ENCODE data around the gene ANO4. TPM values are rescaled to one million over a fixed set of nuclear protein-coding genes. Genes with fewer than 3 reads are reported as not detected.

Gene ANO4
- total RNA-seq, 1 experiment from 2014 or later = 0.24 TPM

DNA sequence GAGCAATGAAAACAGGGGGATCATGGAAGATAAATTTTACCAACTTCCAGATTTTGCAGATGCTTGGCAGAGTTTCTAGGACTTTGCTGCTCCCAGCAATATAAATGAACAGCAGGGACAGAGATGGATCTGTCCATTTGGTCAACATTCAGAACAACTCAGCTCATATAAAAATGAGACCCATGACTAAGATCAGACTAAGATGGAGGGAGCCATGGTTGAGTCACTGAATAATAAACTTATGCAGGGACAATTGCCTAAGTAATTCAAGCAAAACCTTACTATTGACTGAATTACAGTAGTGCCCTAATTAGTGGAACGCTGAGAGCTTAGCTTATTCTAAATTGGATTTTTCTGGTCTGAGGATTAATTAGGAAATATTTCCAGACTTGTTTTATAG, 210.3 kb downstream of the ANO4 start:
- Histone ChIP-seq H3K36me3 (no peaks in the 10 kb centered on the region), H3K27me3 (replicated peaks) (no peaks in the 10 kb centered on the region), H3K27ac (no peak overlapping the region), H3K4me3 (no peak overlapping the region), H3K9me3 (replicated peaks) (peaks cover 3% of the 10 kb centered on the region; the same call in 1 of the 2 replicates), H3K4me1 (replicated peaks) (no peaks in the 10 kb centered on the region)
- no peak for DNase-seq (ENCODE audit: low read depth in 1 of 2, low spot score in 2 of 2)

DNA sequence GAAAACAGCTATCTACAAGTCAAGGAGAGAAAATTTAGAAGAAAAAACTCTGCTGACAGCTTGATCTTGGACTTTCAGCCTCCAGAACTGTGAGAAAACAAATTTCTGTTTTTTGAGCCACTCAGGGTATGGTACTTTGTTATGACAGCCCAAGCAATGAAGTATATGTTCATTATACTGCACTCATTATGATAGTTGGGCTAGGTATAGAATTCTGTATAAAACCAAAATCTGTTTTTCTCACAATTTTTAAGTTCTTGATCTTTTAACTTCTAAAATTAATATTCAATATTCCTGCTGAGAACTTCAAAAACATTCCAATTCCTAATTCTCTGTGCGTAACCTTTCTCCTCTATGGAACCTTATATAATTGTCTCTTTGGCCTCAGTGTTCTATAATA, 214.7 kb downstream of the ANO4 start:
- no peaks in the 10 kb centered on the region for H3K4me1 ChIP-seq (replicated peaks)
- peaks cover 5% of the 10 kb centered on the region; the same call in 1 of the 2 replicates for H3K9me3 ChIP-seq (replicated peaks)
- no peak overlapping the region for H3K4me3 ChIP-seq
- H3K27me3 ChIP-seq (replicated peaks) = no peaks in the 10 kb centered on the region
- no peak for DNase-seq (ENCODE audit: low read depth in 1 of 2, low spot score in 2 of 2)
- H3K27ac ChIP-seq = no peak overlapping the region
- H3K36me3 ChIP-seq = no peaks in the 10 kb centered on the region

DNA sequence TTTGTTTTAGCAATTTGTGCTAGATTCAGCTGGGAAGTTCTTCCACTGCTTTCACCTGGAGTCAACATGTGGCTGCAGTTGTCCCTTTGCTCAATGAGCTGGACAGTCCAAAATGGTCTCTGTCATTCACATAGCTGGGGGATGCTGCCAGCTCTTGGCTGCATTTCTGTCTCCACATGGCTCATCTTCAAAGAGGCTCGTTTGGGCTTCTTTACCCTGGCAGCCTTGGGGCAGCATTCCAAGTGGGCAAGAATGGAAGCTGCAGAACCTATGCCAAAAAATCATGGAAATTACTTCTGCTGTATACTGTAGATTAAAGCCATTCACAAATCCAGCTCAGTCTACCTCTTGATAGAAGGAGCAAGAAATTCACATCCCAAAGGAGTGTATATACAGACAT, 216.3 kb downstream of the ANO4 start:
- Histone ChIP-seq H3K27me3 (replicated peaks) (no peaks in the 10 kb centered on the region), H3K9me3 (replicated peaks) (peaks cover 5% of the 10 kb centered on the region; the same call in 1 of the 2 replicates), H3K27ac (no peak overlapping the region), H3K36me3 (no peaks in the 10 kb centered on the region), H3K4me3 (no peak overlapping the region), H3K4me1 (replicated peaks) (no peaks in the 10 kb centered on the region)
- DNase-seq (ENCODE audit: low read depth in 1 of 2, low spot score in 2 of 2) = no peak

DNA sequence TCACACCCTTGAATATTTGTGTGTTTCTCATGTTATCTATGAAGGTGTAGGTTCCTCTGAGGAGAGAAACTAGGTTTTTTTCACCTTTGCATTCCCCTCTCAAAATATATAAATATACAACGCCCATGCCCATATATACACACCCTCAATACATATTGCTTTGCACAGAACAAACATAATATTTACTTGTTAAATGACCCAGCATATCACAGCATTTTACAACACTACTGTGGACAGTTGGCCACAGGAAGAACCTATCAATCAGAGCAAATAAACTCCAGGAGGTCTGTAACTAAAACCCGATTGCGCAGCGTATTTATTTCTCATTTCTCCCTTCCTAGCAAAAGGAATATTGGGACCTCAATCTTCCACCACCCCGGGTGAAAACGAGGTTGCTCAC, 219.4 kb downstream of the ANO4 start:
- Histone ChIP-seq H3K27me3 (replicated peaks) (no peaks in the 10 kb centered on the region), H3K4me3 (no peak overlapping the region), H3K9me3 (replicated peaks) (peaks cover 5% of the 10 kb centered on the region; the same call in 1 of the 2 replicates), H3K4me1 (replicated peaks) (peaks cover 10% of the 10 kb centered on the region), H3K36me3 (no peaks in the 10 kb centered on the region), H3K27ac (no peak overlapping the region)
- no peak for DNase-seq (ENCODE audit: low read depth in 1 of 2, low spot score in 2 of 2)

DNA sequence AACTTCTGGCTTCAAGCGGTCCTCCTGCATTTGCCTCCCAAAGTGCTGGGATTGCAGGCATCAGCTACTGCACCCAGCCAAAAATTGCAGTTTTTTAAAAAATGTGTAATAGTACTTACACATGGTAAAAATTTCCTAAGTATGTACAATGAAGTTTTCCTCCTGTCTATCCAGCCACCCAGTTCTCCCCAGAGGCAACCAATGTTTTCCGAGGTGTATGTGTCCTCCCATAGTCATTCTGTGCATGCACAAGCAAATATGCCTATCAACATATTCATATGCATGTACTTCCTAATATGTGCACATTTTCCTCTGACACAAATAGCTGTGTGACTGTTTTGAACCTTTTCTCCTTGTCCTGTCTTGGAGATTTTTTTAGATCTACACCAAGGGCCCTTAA, 220.5 kb downstream of the ANO4 start:
- Histone ChIP-seq H3K36me3 (no peaks in the 10 kb centered on the region), H3K27ac (no peak overlapping the region), H3K4me3 (no peak overlapping the region), H3K9me3 (replicated peaks) (no peaks in the 10 kb centered on the region; the same call in 1 of the 2 replicates), H3K4me1 (replicated peaks) (peaks cover 13% of the 10 kb centered on the region), H3K27me3 (replicated peaks) (no peaks in the 10 kb centered on the region)
- DNase-seq (ENCODE audit: low read depth in 1 of 2, low spot score in 2 of 2) = no peak

DNA sequence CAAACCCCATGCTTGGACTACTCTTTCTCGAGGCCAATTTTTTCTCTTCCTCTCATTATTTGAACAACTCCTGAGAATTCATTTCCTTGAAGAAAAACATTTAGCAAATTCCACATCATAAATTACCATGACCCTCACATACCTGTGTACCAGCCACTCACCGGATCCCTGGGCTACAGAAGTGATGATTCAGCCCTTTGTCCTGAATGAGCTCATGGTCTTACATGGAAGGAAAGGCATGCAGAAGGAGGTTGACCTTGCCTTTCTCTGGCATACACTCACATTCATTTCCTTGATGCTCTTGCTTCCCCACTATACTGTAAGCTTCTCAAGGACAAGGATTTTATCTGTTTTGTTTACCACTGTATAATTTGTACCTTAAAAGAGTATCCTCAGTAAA, 224.0 kb downstream of the ANO4 start:
- Histone ChIP-seq H3K9me3 (replicated peaks) (no peaks in the 10 kb centered on the region), H3K27me3 (replicated peaks) (no peaks in the 10 kb centered on the region), H3K4me1 (replicated peaks) (peaks cover 31% of the 10 kb centered on the region), H3K27ac (peak overlapping the region; percentile 43), H3K36me3 (no peaks in the 10 kb centered on the region), H3K4me3 (no peak overlapping the region)
- DNase-seq (ENCODE audit: low read depth in 1 of 2, low spot score in 2 of 2) = peak; percentile 52 to 59

DNA sequence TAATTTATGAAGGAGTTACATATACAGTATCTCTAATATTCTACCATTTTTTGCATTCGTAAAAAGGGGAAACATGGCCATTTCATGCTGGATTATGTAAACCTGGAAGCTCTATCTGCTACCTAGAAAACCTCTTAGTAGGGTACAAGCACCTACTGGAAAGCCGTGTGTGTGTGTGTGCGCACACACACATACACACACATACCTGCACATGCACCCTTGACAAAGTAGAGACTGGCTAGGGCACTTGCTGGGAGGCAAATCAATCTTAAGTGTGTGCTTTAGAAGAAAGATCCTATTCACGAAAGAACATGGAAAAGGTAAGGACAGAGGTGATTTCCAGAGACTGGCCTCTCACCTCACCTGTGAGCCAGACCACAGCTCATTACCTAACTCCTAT, 224.6 kb downstream of the ANO4 start:
- DNase-seq (ENCODE audit: low read depth in 1 of 2, low spot score in 2 of 2) = no peak
- H3K4me3 ChIP-seq = no peak overlapping the region
- no peaks in the 10 kb centered on the region for H3K9me3 ChIP-seq (replicated peaks)
- no peaks in the 10 kb centered on the region for H3K36me3 ChIP-seq
- H3K4me1 ChIP-seq (replicated peaks) = peaks cover 31% of the 10 kb centered on the region
- no peaks in the 10 kb centered on the region for H3K27me3 ChIP-seq (replicated peaks)
- peak overlapping the region; percentile 43; the same call in 1 of the 2 replicates for H3K27ac ChIP-seq

DNA sequence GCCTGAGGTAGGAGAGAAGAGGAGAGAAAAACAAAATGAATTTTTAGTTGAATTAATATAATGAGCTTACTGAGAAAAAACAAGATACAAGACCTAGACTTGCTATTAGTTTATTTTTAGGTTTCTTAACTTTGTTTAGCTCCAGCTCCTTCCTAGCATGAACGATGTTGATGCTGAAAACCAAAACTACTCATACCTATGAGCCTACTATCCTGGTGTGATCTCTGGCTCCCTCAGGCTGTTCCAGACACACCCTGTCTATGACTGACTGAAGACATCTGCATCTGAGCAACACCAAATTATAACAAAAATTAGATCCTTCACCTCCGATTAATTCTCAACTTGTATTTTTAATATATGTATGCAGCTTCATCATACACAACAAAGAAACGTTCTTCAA, 225.1 kb downstream of the ANO4 start:
- Histone ChIP-seq H3K4me1 (replicated peaks) (peaks cover 31% of the 10 kb centered on the region), H3K36me3 (no peaks in the 10 kb centered on the region), H3K4me3 (no peak overlapping the region), H3K27me3 (replicated peaks) (no peaks in the 10 kb centered on the region), H3K9me3 (replicated peaks) (no peaks in the 10 kb centered on the region), H3K27ac (no peak overlapping the region)
- DNase-seq (ENCODE audit: low read depth in 1 of 2, low spot score in 2 of 2) = no peak

DNA sequence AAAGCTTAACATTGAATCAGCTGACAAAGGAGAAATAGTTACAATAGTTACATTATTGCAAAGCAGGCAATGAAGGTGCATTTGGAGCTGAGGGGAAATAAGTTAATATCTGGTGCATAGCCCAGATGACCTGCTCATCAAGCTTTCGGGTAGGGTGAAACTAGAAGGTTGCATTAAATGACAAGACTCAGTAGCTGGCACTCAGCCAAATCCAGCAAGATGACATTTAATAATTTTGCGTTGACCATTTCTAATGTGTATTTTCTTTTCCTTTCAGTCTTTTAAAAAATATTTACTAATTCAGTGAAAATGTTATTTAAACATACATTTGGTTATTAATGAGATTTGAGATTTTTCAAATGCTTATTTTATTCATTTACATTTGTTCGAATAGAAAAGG, 226.9 kb downstream of the ANO4 start:
- Histone ChIP-seq H3K27ac (peak overlapping the region; percentile 88), H3K27me3 (replicated peaks) (no peaks in the 10 kb centered on the region), H3K4me1 (replicated peaks) (peaks cover 31% of the 10 kb centered on the region), H3K4me3 (no peak overlapping the region), H3K9me3 (replicated peaks) (no peaks in the 10 kb centered on the region), H3K36me3 (no peaks in the 10 kb centered on the region)
- DNase-seq (ENCODE audit: low read depth in 1 of 2, low spot score in 2 of 2) = peak in 1 of 2 experiments; percentile 14

DNA sequence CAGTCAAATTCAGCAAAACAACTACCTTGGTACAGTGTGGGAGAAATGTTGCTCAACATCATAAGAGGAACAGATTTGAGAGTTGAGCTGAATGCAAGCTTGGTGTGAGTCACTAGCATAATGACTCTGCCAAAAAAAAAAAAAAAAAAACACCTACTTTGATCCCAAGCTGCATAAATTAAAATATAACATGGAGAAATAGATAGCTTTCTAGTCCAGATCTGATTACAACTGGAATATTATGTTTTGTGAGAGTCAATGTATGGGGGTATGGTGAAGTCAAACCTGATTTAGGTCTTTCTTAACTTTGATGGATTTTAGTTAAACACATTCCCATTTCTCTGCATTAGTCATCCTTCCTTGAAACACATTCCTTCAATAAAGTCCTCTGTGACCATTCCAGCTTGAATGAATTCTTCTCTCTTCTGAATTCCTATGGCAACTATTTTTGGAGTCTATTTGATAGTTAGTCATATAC, 227.4 kb downstream of the ANO4 start:
- no peaks in the 10 kb centered on the region for H3K27me3 ChIP-seq (replicated peaks)
- H3K9me3 ChIP-seq (replicated peaks) = no peaks in the 10 kb centered on the region
- DNase-seq (ENCODE audit: low read depth in 1 of 2, low spot score in 2 of 2) = peak in 1 of 2 experiments; percentile 89
- H3K36me3 ChIP-seq = no peaks in the 10 kb centered on the region
- no peak overlapping the region for H3K4me3 ChIP-seq
- H3K4me1 ChIP-seq (replicated peaks) = peaks cover 31% of the 10 kb centered on the region
- peak overlapping the region; percentile 88 for H3K27ac ChIP-seq

DNA sequence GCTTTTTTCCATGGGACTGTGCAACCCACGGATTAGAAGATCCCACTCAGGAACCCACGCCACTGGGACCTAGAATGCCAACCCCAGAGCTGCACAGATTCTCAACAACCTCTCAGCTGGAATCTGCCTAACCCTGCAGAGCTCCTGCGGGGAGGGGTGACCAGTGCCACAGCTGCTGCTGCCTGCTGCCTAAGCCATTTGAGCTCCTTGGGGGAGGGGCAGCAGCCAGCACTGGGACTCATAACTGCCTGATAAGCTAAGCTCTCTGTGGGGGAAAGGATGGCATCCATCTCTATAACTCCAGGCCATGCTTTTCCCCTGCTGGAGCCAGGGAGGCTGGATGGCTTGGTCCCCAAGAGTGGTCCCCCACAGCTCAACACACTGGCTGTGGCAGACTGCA, 232.6 kb downstream of the ANO4 start:
- peaks cover 7% of the 10 kb centered on the region for H3K4me1 ChIP-seq (replicated peaks)
- no peaks in the 10 kb centered on the region for H3K36me3 ChIP-seq
- H3K27ac ChIP-seq = no peak overlapping the region
- H3K27me3 ChIP-seq (replicated peaks) = no peaks in the 10 kb centered on the region
- DNase-seq (ENCODE audit: low read depth in 1 of 2, low spot score in 2 of 2) = no peak
- H3K4me3 ChIP-seq = no peak overlapping the region
- H3K9me3 ChIP-seq (replicated peaks) = 0 out of 2 replicates have a peak, but pooled peaks cover 2% of the 10 kb centered on the region

DNA sequence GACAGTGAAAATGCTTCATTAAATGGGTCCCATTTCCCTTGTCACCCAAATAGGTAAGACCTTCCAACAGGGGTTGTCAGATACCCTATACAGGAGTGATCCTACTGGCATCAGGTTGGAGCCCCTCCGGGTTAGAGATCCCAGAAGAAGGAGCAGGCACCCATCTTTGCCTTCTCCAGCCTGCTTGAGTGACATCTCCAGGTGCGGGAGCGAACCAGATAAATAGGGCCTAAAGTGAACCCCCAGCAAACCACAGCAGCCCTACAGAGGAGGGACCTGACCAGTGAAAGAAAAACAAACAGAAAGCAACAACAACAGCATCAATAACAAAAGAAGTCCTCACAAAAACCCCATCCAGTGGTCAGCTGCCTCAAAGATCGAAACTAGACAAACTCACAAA, 233.2 kb downstream of the ANO4 start:
- Histone ChIP-seq H3K27ac (no peak overlapping the region), H3K36me3 (no peaks in the 10 kb centered on the region), H3K9me3 (replicated peaks) (0 out of 2 replicates have a peak, but pooled peaks cover 2% of the 10 kb centered on the region), H3K4me3 (no peak overlapping the region), H3K27me3 (replicated peaks) (no peaks in the 10 kb centered on the region), H3K4me1 (replicated peaks) (peaks cover 2% of the 10 kb centered on the region)
- no peak for DNase-seq (ENCODE audit: low read depth in 1 of 2, low spot score in 2 of 2)

DNA sequence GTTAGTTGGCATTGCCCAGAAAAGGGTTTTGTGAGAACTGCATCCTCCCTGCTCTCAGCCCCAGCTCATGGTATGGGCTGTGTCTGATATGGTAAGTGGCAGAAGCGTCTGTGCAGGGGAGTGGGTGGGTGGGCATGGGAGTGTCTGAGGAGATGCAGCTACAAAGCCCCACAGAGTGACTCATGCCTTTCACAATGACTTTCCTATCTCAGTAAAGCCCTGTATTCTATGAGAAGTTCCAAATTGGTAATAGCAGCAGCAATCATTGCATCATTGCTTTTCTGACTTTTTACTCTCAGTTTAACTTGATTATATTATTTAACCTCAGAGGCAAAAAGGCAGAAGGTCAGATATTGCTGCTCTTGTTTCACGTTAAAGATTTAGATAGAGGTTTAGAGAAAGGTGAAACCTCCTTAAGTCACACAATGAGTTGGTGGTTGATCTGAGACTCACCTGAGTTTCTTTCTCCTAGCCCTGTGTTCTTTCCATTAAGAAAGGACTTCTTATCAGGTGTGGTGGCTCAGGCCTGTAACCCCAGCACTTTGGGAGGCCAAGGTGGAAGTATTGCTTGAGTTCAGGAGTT, 243.8 kb downstream of the ANO4 start:
- no peak overlapping the region for H3K4me3 ChIP-seq
- no peaks in the 10 kb centered on the region for H3K9me3 ChIP-seq (replicated peaks)
- H3K36me3 ChIP-seq = no peaks in the 10 kb centered on the region
- no peaks in the 10 kb centered on the region for H3K27me3 ChIP-seq (replicated peaks)
- H3K27ac ChIP-seq = no peak overlapping the region
- no peak for DNase-seq (ENCODE audit: low read depth in 1 of 2, low spot score in 2 of 2)
- H3K4me1 ChIP-seq (replicated peaks) = no peaks in the 10 kb centered on the region

DNA sequence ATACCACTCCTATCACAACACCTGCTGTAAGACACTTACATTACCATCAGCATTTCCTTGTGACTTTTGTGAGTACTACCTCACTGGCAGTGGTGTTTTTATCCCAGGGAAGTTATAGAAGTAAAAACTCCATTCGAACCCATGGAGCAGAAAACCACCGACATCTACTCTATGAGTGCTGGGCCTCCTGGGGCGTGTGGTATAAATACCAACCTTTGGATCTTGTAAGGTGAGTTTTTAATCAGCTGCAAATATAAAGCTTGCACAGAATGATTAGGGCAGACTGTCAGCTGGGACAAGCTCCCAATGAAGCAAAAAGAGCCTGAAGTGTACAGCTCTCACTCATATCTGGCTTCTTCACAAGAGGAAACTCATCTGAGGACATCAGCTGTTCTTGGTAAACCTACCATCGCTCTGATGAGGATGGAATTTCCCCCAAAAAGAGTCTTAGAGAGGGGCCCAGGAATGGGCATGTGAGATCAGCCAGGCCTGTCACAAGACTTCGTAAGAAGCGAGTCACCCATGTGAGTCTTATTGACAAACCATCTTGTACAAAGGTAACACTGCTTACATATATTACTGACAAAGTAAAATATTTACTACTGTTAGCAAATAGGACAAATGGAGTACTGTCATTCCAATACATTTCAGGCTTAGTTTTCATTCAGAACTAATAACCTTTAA, 245.4 kb downstream of the ANO4 start:
- 0 out of 2 replicates have a peak, but pooled peaks cover 7% of the 10 kb centered on the region for H3K4me1 ChIP-seq (replicated peaks)
- no peaks in the 10 kb centered on the region for H3K27me3 ChIP-seq (replicated peaks)
- H3K36me3 ChIP-seq = no peaks in the 10 kb centered on the region
- H3K9me3 ChIP-seq (replicated peaks) = no peaks in the 10 kb centered on the region
- DNase-seq (ENCODE audit: low read depth in 1 of 2, low spot score in 2 of 2) = no peak
- no peak overlapping the region for H3K4me3 ChIP-seq
- no peak overlapping the region for H3K27ac ChIP-seq
